HG02678 (cell line): ENCODE results near the gene CHERP.
A peak's percentile ranks its signal among the peaks of the same experiment; 100 is the strongest.
"Not testable (repeated sequence)": the region's sequence is repeated elsewhere in the genome, so short reads cannot be mapped to it uniquely, and the experiment has no call there.

Experiments
- ATAC-seq: cut with Tn5 transposase; IDR thresholded peaks from one replicate; pipeline ENCODE4 v1.9.1; 2021; ENCODE audit warnings: mild to moderate bottlenecking, moderate library complexity; ENCODE audit not compliant: unreplicated experiment

CHERP gene

DNA sequence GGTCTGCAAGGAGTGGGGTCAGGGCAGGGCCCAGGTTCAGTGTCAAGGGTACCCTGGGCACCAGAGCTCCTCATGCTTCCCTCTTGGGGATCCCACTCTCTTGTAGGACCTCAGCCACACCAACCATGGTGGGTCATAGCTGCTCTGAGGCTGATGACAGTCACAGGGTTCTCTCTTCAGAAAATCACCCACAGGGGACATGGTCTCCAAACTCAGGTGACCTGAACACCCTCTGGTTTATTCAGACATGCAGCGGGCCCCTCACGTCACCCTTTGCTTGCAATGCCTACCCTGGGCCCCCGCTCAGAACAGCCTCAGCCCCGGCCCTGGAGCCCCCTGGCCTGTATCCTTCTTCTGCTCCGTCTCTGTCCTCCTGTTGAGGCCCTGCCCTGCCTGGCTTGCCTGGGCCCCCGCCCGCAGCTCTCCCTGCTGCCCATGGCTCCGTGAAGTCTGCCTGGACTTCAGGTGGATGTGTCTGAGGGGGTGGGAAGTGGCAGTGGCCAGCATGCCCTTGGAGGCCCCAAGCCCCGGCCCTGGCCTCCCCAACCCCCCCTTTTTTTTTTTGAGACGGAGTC is 20.4 kb downstream of the CHERP start:
- ATAC-seq, result no peak

DNA sequence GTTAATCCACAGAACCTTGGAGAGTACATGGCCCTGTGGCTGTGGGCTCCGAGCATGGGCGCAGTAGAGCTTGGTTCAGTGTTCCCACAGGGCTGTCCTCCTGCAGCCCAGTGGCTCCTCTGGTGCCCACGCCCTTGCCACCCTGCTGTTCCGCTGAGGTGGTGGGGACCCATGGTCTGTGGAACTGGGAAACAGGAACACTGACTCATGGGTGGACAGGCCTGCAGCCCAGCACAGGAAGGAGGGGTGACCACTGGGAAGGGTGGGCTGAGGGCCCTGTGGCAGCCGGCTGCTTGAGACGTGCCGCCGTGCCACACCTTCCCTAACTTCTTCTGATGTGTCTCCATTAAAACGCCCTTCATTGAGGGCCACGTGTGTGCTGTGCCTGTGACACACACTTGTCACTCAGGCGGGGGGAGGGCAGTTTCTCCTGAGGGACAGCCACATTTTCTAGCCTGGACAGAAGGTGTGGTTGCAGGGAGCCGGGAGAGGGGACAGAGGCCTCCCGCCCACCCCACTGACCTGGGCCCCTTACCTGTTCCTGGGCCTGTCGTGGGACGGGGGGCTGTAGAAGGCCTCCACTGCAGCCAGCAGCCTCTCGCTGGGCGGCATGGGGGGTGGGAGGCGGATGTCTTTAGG is 21.1 kb downstream of the CHERP start:
- ATAC-seq, result no peak

DNA sequence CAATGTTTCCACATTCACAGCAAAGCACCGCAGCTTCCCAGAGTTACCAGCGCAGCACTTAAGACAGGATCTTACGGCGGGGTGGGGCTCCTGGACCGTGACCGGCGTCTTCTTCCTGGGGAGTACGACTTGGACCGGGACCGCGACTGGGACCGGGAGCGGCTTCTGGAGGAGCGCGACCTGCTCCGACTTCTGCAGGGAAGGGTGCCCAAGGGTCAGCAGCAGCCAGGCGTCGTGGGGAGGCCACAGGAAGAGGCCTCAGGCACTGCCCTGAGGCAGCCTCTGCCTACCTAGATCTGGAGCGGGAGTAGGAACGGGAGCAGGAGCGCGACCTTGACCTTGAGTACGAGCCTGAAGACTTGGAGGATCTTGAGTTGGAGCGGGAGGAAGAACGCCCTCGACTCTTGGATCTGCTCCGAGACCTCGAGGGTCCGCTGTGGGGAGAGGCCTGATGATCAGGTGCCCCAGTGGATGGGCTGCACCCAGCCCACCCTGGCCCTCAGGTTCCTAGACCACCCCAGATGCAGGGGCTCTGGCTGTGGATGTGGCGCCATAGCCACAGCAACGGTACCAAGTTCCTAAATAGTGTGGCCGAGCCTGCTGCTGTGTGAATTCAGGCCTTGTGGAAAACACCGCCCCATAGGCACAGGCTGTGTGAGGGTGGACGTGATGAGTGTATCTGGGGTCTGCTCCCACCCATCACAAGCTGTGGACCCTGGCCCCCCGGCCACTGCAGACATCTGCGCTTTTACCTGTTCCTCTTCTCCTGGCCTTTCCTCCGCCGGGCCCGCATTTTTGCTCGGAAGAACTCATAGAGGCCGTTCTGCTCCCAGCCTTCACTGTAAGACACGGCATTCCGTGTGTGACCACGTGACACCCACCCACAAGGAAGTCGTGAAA is 21.9 kb downstream of the CHERP start:
- no peak for ATAC-seq

DNA sequence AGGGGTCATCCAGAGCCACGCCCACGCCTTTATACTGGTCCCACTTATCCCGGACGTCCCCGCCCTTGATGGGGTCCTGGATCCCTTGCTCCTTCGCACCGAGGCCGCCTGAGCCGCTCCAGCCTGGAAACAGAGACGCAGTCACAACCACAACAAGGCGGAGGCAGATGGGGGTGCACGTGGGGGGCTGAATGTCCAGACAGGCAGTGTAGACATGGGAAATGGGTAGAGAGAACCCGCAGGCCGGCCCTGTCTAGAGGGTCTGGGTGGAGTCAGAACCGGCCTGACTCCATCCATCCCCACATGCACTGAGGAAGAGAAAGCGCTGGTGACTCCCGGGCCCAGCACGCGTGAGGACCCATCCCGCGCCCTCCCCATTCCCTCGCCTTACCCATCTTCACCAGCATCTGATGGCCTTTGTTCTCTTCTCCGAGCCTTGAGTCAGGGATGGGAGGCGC is 23.0 kb downstream of the CHERP start:
- no peak for ATAC-seq

DNA sequence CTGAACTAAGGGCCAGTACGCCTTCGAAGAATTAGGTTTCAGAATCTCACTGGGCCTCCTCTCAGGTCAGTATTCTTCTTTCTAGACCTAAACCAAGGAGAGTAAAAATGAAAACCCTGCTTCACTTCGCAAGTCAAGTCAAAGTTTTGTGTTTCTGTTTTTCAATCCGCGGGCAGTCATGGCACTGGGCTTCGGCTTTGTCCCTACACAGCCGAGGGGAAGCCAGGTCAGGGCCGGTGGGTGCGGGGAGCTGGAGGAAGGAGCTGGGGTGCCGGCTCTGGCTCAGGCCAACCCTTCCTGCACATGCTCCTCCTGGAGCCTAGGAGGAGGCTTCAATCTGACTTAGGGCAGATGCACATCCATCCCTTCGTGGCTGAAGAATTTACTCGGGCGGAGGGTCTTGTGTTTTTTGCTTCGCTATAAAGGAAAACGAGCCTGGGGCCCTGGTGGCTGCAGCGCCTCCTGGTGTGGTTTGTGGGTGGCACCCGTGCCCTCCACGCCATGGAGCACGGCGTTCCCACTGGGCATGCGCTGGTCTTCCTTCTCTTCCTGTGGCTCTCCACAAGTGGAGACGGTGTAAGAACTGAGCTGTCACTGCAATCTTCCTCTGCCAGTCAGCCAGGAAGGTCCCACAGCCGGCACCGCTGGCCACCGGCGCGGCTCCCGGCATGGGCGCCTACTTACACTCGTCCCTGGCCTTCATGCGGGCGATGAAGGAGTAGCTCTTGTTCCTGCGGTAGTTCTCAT is 23.6 kb downstream of the CHERP start:
- no peak for ATAC-seq

DNA sequence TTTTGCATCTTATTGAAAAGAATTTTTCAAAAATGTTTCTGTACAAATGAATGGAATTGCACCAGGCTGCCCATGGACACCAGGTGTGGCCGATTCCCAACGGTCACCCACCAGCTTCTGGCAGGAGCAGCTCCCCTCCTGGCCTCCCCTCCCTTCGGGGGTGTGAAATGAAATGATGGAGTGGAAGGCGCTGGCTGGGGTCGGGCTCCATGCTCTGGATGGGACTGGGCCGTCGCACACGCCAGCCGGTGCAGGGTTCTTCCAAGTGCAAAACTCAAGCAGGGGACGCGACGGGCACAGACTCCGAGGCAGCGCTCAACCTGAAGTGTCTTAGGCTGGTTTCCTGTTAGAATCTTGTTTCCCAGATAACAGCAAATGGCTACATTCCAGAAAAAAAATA is 24.2 kb downstream of the CHERP start:
- ATAC-seq, result no peak

DNA sequence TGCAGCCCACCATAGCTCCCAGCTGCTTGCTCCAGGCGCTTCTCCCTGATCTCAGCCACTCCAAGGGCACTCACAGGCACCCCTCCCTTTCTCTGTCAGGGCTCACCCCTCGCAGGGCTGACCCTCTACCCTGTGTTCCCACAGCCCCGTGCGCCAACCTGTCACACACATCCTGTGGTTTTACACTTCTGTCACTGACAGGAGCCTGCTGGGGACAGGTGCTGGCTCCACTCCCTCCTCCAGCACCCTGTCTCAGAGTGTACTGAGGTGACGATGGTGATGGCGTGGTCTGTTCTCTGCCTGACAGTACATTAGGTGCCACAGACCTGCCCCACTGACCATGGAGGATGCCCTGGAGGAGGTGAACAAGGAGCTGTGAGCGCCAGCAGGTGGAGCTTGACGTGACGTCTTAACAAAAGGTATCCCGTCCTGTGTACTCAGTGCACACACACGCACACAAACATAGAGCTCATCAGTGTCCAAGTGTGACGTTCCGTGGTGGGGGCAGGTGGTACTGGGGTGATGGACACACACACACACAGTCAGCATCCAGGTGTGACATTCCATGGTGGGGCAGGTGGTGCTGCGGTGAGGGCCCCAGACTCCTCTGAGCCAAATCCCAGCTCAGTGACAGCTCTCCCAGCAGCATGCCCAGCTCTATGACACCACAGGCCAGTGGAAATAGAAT is 25.2 kb downstream of the CHERP start:
- ATAC-seq, result no peak

DNA sequence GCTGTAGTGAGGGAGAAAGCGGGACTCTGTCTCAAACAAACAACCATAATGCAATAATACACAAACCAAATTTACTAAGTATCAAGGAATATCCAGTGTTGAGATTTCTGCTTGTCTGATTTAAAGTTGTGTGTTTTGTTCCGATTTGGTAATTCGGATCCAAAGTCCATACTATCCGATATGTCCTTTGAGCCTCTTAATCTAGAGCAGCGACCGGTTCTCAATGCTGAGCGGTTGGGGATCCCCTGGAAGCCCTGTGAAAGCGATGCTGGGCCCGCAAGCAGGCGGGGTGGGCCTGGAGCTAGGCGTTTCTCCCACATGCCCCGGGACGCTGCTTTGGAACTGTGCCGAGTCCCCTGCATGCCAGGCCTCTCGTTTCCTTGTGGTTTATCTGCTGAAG is 25.9 kb downstream of the CHERP start:
- no peak for ATAC-seq

DNA sequence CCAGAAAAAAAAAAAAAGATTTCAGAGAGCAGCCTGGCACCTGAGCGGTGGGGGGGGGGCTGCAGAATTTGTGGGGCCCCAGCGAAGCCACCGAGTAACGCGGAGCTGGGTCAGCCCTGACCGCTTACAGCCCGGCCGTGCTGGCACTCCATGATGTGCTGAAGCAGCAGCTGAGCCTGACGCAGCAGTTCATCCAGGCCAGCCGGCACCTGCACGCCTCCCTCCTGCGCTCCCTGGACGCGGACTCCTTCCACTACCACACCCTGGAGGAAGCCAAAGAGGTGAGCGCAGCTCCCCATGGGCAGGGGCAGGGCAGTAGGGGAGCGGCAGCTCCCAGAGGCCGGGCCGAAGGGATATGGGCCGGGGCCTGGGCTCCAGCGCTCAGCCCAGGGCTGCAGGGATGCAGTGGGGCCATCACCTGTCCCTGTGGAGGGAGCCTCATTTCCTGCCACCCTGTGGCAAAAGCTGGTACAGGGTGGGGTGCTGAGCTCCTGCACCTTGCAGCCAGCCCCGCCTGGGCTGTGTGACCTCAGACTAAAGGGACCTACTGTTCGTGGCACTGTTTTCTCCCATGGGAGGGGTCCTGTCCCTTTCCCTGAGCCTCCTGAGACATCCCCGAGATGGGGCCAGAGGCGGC is 27.7 kb downstream of the CHERP start:
- no peak for ATAC-seq

DNA sequence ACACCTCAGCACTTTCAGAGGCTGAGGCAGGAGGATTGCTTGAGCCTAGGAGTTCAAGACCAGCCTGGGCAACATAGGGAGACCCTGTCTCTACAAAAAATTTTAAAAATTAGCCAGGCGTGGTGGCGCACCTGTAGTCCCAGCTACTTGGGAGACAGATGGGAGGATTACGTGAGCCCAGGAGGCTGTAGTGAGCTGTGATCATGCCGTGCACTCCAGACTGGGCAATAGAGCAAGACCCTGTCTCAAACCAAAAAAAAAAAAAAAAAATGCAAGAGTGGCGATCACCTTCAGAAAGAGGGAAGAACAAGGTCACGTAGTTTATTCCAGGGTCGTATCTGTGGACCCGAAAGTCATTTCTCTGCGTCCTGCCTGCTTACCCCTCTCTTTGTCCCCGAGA is 29.6 kb downstream of the CHERP start:
- not testable (repeated sequence) for ATAC-seq

DNA sequence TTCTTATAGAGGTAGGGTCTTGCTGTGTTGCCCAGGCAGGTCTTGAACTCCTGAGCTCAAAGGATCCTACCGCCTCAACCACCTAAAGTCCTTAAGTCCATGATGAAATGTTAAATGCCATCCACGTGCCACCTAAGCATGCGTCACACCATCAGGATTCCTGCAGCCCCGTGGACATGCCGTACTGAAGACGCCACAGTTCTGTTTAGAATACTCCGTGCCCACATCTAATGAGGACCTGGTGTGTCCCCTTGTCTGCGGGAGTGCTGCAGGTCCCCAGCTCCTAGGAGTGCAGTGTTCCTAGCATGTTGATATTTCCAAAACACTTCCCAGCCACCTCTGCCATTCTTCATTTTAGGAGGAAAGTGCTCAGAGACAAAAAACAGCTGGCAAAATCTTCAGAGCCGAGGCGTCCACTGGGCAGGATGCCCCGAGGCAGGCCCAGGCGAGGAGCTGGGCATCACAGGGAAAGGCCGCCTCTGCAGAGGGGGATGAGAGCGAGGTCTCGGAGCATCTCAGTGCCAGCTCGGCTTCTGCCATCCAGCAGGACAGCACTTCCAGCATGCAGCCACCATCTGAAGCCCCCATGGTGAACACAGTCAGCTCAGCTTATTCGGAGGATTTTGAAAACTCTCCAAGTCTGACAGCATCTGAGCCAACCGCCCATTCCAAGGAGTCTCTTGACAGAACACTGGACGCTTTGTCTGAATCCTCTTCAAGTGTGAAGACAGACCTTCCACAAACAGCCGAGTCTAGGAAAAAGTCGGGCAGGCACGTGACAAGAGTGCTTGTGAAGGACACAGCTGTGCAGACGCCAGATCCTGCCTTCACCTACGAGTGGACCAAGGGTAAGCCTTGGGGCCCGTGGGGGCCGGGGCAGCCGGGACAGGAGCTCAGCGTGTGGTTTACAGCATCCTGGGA is 32.8 kb downstream of the CHERP start:
- ATAC-seq, result no peak

DNA sequence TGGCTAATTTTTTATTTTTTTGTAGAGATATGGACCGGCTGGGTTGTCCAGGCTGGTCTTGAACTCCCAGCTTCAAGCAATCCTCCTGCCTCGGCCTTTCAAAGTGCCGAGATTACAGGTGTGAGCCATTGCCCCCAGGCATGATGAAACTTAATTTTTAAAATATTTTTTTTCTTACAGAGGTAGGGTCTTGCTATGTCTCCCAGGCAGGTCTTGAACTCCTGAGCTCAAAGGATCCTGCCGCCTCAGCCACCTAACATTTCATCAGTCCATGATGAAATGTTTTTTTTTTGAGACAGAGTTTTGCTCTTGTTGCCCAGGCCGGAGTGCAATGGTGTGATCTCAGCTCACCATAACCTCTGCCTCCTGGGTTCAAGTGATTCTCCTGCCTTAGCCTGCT is 33.7 kb downstream of the CHERP start:
- no peak for ATAC-seq

DNA sequence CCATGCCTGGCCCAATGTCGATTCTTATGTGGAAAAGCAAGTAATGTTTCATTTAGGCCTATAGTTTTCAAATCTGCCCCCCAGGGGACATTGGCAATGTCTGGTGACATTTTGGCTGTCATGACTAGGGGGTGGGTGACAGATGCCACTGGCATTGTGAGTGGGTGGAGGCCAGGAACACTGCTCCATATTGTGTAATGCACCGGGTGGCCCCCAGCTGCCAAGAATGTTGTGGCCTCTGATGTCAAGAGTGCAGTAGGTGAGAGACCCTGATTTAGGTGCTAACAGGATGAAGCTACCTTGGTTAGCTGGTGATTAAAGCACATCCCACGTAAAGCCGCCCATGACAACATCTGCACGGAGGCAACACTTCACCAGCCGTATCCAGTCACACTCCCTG is 35.3 kb downstream of the CHERP start:
- ATAC-seq, result no peak

DNA sequence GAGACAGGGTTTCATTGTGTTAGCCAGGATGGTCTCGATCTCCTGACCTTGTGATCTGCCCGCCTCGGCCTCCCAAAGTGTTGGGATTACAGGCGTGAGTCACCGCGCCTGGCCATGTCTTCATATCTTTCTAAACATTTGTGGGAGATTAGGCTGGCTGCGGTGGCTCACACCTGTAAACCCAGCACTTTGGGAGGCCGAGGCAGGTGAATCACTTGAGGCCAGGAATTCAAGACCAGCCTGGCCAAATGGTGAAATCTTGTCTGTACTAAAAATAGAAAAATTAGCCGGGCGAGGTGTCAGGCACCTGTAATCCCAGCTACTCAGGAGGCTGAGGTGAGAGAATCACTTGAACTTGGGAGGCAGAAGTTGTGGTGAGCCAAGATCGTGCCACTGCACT is 36.1 kb downstream of the CHERP start:
- ATAC-seq, result not testable (repeated sequence)

DNA sequence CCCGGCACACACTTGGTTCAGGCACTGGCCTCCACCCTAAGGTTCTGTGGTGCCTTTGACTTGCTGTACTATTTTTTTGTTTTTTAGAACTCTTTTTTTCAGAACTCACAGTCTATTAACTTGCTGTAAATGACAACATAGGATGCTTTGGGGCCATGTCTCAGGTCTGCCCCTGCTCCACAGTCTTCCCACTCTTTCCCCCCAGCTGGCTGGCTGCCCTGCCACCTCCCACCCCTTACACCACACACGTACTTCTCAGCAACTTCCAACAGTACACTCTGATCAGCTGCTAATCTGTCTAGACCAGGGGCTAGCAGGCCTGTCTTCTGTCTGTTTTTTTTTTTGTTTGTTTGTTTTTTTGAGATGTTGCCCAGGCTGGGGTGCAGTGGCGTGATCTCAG is 38.0 kb downstream of the CHERP start:
- no peak for ATAC-seq

DNA sequence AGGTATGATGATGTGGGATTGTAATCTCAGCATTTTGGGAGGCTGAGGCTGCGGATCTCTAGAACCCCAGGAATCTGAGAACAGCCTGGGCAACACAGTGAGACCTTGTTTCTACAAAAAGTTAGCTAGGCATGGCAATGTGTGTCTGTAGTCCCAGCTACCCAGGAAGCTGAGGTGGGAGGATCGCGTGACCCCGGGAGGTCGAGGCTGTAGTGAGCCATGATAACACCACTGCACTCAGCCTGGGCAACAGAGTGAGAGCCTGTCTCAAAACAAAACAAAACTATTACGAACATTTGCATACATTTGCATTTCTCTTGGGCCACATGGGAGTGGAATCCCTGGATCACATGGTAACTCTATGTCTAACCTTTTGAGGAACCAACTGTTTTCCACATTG is 44.4 kb downstream of the CHERP start:
- no peak for ATAC-seq

DNA sequence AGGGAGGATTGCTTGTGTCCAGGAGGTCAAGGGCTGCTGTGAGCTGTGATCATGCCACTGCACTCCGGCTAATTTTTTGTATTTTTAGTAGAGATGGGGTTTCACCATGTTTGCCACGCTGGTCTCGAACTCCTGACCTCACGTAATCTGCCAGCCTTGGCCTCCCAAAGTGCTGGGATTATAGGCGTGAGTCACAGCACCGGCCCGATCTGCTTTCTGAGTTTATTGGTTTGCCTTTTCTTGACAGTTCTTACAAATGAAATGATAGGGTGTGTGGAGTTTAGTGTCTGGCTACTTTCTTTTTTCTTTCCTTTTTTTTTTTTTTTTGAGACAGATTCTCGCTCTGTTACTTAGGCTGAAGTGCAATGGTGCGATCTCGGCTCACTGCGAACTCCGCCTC is 45.2 kb downstream of the CHERP start:
- no peak for ATAC-seq

DNA sequence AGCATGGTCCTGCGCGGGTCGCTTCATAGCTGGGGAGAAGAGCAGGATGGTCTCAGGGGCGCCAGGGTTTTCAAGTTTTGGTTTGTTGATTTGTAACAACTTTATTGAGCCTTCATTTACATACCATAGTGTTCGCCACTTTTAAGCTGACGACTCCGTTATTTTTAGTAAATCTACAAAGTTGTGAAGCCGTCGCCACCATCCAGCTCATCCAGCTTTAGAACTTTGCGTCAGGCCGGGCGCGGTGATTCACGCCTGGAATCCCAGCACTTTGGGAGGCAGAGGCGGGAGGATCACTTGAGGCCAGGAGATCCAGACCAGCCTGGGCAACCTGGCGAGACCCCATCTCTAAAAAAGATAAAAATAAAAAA is 45.6 kb downstream of the CHERP start:
- no peak for ATAC-seq

DNA sequence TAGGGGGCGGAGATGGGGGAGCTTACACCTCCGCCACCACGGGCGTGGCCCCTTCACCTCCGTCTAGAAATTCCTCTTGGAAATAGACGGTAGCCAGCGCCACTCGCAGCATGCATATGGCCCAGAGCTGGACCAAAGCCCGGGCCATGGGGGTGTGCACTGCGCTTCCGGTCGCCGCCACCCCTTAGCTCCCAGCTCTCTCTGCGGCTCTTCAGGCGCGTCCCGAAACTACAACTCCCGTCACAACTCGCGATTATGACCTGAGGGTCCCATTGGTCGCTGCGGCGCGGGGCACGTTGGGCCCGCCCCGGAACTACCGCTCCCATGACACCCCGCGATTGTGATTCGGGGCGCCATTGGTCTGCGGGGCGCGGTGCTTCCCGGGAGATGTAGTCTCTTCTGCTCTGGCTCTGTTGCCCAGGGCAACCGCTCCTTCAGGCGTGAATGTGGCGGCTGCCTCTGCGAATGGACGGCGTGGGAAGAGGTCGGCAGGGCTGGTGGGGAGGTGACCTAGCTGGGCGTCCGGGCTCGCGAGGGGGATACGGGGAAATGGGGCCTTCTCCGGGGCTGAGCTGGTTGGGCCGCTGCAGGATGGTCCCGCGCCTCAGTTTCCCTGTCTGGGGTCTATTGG is 46.1 kb downstream of the CHERP start, which contains the start of the genes C19orf44 and CALR3:
Gene C19orf44, plus strand, starts transcription at position 413 of the 631 bp plus-strand sequence. CDS start 4,399 bp downstream, outside the sequence.
Gene CALR3, minus strand, starts transcription at position 186 of the 631 bp plus-strand sequence. Its CDS starts 38 bp downstream, at position 148.
- ATAC-seq, result peak; percentile 97
